Coronary artery (tissue), 2 donors: ENCODE data around the gene ATRN.

Experiments
- DNase-seq: peaks from one replicate; pipeline ENCODE4 v3.0.0-alpha.2; 2017; ENCODE audit warnings: low spot score
- H3K27ac ChIP-seq, 2 donors: fragments of 200-600 bp; sonication (generic); one replicate each; pipeline ENCODE4 v1.5.1; 2016 to 2019
- H3K4me3 ChIP-seq: fragments of 200-600 bp; sonication (generic); 2 replicates; pipeline ENCODE4 v1.5.1; 2016; ENCODE audit warnings: mild to moderate bottlenecking, moderate library complexity
- TF ChIP-seq, protein P1 (sequence below): fragments of 200-600 bp; sonication (generic); IDR thresholded peaks from one replicate; pipeline ENCODE4 v1.5.1; 2019; ENCODE audit warnings: antibody characterized with exemption

Gene ATRN

GRCh38 chr20:3681352-3681930 lies 210.6 kb downstream of the ATRN start:
- Histone ChIP-seq H3K27ac (peak overlapping the region; percentile 65 to 94), H3K4me3 (peak overlapping the region; percentile 76)
- TF ChIP-seq, protein P1, sequence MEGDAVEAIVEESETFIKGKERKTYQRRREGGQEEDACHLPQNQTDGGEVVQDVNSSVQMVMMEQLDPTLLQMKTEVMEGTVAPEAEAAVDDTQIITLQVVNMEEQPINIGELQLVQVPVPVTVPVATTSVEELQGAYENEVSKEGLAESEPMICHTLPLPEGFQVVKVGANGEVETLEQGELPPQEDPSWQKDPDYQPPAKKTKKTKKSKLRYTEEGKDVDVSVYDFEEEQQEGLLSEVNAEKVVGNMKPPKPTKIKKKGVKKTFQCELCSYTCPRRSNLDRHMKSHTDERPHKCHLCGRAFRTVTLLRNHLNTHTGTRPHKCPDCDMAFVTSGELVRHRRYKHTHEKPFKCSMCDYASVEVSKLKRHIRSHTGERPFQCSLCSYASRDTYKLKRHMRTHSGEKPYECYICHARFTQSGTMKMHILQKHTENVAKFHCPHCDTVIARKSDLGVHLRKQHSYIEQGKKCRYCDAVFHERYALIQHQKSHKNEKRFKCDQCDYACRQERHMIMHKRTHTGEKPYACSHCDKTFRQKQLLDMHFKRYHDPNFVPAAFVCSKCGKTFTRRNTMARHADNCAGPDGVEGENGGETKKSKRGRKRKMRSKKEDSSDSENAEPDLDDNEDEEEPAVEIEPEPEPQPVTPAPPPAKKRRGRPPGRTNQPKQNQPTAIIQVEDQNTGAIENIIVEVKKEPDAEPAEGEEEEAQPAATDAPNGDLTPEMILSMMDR: no peak
- DNase-seq: no peak

- DNase-seq: no peak
- Histone ChIP-seq H3K27ac (peak within 1 kb of the TSS; percentile 65 to 94), H3K4me3 (peak within 1 kb of the TSS; percentile 76)
- TF ChIP-seq, protein P1: no peak
These were observed 211.3 kb downstream of the ATRN start, which contains the start of gene ADAM33 for GRCh38 chr20:3681931-3682781. TSS of gene ADAM33 (minus strand) at chr20:3682010. CDS start at chr20:3682004, 6 bp downstream.

- TF ChIP-seq, protein P1: no peak
- H3K27ac ChIP-seq: no peak overlapping the region
- no peak for DNase-seq
These were observed 214.5 kb downstream of the ATRN start for GRCh38 chr20:3685341-3685740.

DNA sequence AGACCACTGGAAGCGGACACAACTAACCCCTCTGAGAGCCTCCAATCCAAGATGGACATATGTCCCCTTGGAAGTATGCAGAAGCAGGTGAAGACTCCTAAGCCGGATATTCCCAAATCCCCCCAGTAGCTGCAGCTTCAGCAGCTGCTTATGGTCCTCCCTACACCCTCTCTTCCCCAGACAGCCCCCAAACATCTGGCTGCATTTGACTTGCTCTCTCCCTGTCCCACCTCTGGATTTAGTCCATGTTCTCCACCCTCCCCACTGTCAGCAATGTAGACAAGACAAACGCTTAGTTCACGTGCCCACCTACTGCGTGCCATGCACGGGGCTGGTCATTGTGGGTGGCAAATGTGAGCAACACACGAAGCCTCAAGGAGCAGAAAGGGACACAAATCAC lies 215.6 kb downstream of the ATRN start:
- no peak for DNase-seq
- H3K27ac ChIP-seq: peak overlapping the region; percentile 75 to 80
- TF ChIP-seq, protein P1: no peak
- H3K4me3 ChIP-seq: no peak overlapping the region

More at GRCh38 chr20:3685341-3685740, 214.5 kb downstream of the ATRN start:
- no peak overlapping the region for H3K4me3 ChIP-seq

- peak overlapping the region; percentile 75 to 80 for H3K27ac ChIP-seq
- peak; percentile 91 for DNase-seq
- TF ChIP-seq, protein P1: no peak
- H3K4me3 ChIP-seq: peak overlapping the region; percentile 8
These were observed 216.1 kb downstream of the ATRN start for GRCh38 chr20:3686867-3687321.

DNA sequence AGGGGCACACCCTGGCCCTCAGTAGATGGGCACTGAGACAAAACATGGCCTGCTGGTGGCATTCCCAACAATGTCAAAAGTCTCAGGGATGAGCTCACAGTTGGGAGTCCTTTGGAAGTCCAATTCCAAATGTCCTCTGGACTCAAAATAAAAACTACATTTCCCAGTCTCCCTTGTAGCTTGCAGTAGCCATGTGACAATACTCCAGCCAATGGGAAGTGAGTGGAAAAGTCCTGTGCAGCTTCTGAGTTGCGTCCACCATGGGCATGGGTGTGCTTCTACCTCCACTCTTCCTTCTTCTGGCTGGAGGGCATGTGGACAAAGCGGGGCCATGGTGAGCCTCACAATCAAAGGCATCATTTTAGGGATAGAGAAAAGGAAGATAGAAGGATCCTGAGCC lies 216.8 kb downstream of the ATRN start:
- no peak overlapping the region for H3K4me3 ChIP-seq
- DNase-seq: no peak
- peak overlapping the region; percentile 75 to 80 for H3K27ac ChIP-seq
- TF ChIP-seq, protein P1: no peak
